ENCODE measurements around the gene CEP44.

DNA sequence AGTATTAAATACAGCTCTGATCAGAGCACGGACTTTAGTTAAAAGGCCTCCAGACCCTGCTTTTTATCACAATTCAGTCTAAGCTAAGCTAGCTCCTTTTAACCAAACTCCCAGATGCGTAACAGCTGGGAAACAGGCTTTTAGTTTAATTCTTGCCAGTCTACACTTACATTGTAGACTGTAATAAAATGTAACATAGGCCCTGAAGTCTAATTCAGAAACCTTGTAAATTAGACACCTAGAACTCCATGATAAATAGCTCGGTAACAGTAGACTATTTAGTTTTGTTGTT is 20.3 kb upstream of the CEP44 start:
- TF ChIP-seq CEBPB (IDR thresholded peaks at IDR 0.05; ENCODE audit: borderline replicate concordance in 1 of 2, low read depth in 2 of 2, low read length in 2 of 2): no peak
- TF ChIP-seq CTCF (IDR thresholded peaks at IDR 0.05 in 2 of 3, conservative IDR thresholded peaks at IDR 0.05 in 1 of 3; ENCODE audit: control insufficient read depth in 2 of 3, extremely low read depth in 1 of 3, insufficient read depth in 1 of 3, low read depth in 3 of 3, low read length in 3 of 3): no peak
- TF ChIP-seq EZH2 (IDR thresholded peaks at IDR 0.05; ENCODE audit: borderline replicate concordance, control insufficient read depth, low read depth, low read length): no peak
- TF ChIP-seq, protein P1, sequence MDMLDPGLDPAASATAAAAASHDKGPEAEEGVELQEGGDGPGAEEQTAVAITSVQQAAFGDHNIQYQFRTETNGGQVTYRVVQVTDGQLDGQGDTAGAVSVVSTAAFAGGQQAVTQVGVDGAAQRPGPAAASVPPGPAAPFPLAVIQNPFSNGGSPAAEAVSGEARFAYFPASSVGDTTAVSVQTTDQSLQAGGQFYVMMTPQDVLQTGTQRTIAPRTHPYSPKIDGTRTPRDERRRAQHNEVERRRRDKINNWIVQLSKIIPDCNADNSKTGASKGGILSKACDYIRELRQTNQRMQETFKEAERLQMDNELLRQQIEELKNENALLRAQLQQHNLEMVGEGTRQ (IDR thresholded peaks at IDR 0.05; ENCODE audit: borderline replicate concordance, low read depth, low read length): no peak
- no peak for TF ChIP-seq SREBF1 (IDR thresholded peaks at IDR 0.05; ENCODE audit: low read length)
- TF ChIP-seq POLR2AphosphoS5 (IDR thresholded peaks at IDR 0.05; ENCODE audit: low read length): no peak
